Measurements from ENCODE around the gene CXorf66. TPM values are rescaled to one million over a fixed set of nuclear protein-coding genes. Genes with fewer than 3 reads are reported as not detected.

CXorf66 gene
- total and polyA plus RNA-seq, 8 donors = not detected

- H3K9me3 ChIP-seq = no peaks in the 10 kb centered on the region
- 88 to 100% (median 95%) methylated on average over 3 of the region's 3 CpGs for WGBS, 5 donors
- TF ChIP-seq POLR2A (IDR thresholded peaks at IDR 0.05) (no peak), POLR2AphosphoS5 (IDR thresholded peaks at IDR 0.05) (no peak), EP300 (IDR thresholded peaks at IDR 0.05) (no peak), CTCF (IDR thresholded peaks at IDR 0.05) (no peak)
- DNase-seq = no peak
- H3K4me3 ChIP-seq = no peak overlapping the region
- no peaks in the 10 kb centered on the region for H3K27me3 ChIP-seq
- H3K36me3 ChIP-seq = no peaks in the 10 kb centered on the region
- H3K27ac ChIP-seq = no peak overlapping the region
- intact Hi-C loops (cut with DNase I; ENCODE audit: low total_unique reads) = no loop called here
- H3K4me1 ChIP-seq = peaks cover 0 to 7% (median 0%) of the 10 kb centered on the region in 4 donors
Observed at GRCh38 chrX:139907078-139907477, 58.2 kb downstream of the CXorf66 start.

- H3K9me3 ChIP-seq = no peaks in the 10 kb centered on the region
- H3K27ac ChIP-seq = no peak overlapping the region
- no peak for TF ChIP-seq POLR2A (IDR thresholded peaks at IDR 0.05)
- no peak for TF ChIP-seq POLR2AphosphoS5 (IDR thresholded peaks at IDR 0.05)
- no peak for TF ChIP-seq EP300 (IDR thresholded peaks at IDR 0.05)
- TF ChIP-seq CTCF (IDR thresholded peaks at IDR 0.05) = no peak
- H3K4me3 ChIP-seq = no peak overlapping the region
- H3K36me3 ChIP-seq = no peaks in the 10 kb centered on the region
- intact Hi-C loops (cut with DNase I; ENCODE audit: low total_unique reads) = no loop called here
- WGBS, 5 donors = 80 to 93% (median 84%) methylated on average over 2 of the region's 2 CpGs
- H3K4me1 ChIP-seq = peaks cover 0 to 7% (median 0%) of the 10 kb centered on the region in 4 donors
- no peak for DNase-seq
- H3K27me3 ChIP-seq = no peaks in the 10 kb centered on the region
Observed at GRCh38 chrX:139905743-139906142, 59.6 kb downstream of the CXorf66 start.

Small RNA genes lying within 50 kb of the gene (small RNA-seq; reads per million reads assigned to genes)
- gene MIR505 (2.7 to 5.1 (median 4.3) reads per million in 4 donors), gene RF00425 (0 reads per million in 4 donors)

Other genes starting within 250 kb of the CXorf66 start
- gene ATP11C, start 32.5 kb downstream of the CXorf66 start, total RNA-seq = 10 to 100 TPM in 4 of 5 donors, 1 to 10 TPM in 1; 9.3 to 46.4 (median 14.5) TPM
- gene ATP11C, start 32.5 kb downstream of the CXorf66 start, polyA plus RNA-seq = 1 to 10 TPM; 3.3 to 9.3 (median 5.1) TPM

All from stomach (tissue), 9 donors.